MCF 10A (cell line): ENCODE measurements around the gene ANKRD27. TPM values are rescaled to one million over a fixed set of nuclear protein-coding genes. Genes with fewer than 3 reads are reported as not detected.

ENCODE experiments used
- BruUV-seq: library from RNA; stranded (reverse); fragments of 400-500 nt; replicated peaks from 2 replicates; lab custom pipeline; 2021; lab: Mats Ljungman, UMichigan
- CTCF ChIA-PET: fragments of 300-600 bp; sonication (Branson Sonifier 250); formaldehyde crosslinking; extraction: SDS; loops from one replicate; lab custom pipeline; 2021; ENCODE audit warnings: antibody characterized with exemption, inconsistent platforms; lab: Yijun Ruan, JAX
- POLR2A ChIA-PET: fragments of 300-600, 350-650 bp; sonication (Branson Sonifier 250); formaldehyde crosslinking; extraction: SDS; loops from one replicate; lab custom pipeline; 2020; ENCODE audit warnings: antibody characterized with exemption, inconsistent platforms; lab: Yijun Ruan, JAX
- DNase-seq: peaks from one replicate; pipeline ENCODE4 v3.0.0-alpha.2; 2018; ENCODE audit not compliant: unreplicated experiment
- H3K27ac Mint-ChIP-seq: one replicate; pipeline ENCODE4 v1.8.0; 2022; ENCODE audit warnings: mild to moderate bottlenecking, low read depth, mixed read lengths; ENCODE audit not compliant: unreplicated experiment
- H3K27me3 Mint-ChIP-seq: one replicate; pipeline ENCODE4 v1.8.0; 2022; ENCODE audit warnings: mixed read lengths; ENCODE audit not compliant: insufficient read depth, unreplicated experiment
- H3K36me3 Mint-ChIP-seq: one replicate; pipeline ENCODE4 v1.8.0; 2022; ENCODE audit warnings: mild to moderate bottlenecking, moderate library complexity, mixed read lengths; ENCODE audit not compliant: insufficient read depth, unreplicated experiment
- H3K4me1 Mint-ChIP-seq: one replicate; pipeline ENCODE4 v1.8.0; 2022; ENCODE audit warnings: mixed read lengths; ENCODE audit not compliant: insufficient read depth, unreplicated experiment
- H3K4me3 Mint-ChIP-seq: one replicate; pipeline ENCODE4 v1.8.0; 2022; ENCODE audit warnings: mild to moderate bottlenecking, moderate library complexity, mixed read lengths; ENCODE audit not compliant: unreplicated experiment
- H3K9me3 Mint-ChIP-seq: one replicate; pipeline ENCODE4 v1.8.0; 2022; ENCODE audit warnings: mixed read lengths; ENCODE audit not compliant: unreplicated experiment
- intact Hi-C: fragments of 100-400 bp; cut with micrococcal nuclease; formaldehyde crosslinking; loops from 2 replicates; pipeline ENCODE4 v1.14.1; 2022
- total RNA-seq: library from RNA; stranded (reverse); gene quantifications from 2 replicates; pipeline ENCODE4 v1.2.3, GENCODE V29; 2022
- TF ChIP-seq, protein P1 (sequence below): fragments of 200-600 bp; IDR thresholded peaks from one replicate; pipeline ENCODE4 v1.8.0; 2022; ENCODE audit warnings: antibody characterized with exemption, mild to moderate bottlenecking; ENCODE audit not compliant: unreplicated experiment

Gene ANKRD27
- total RNA-seq, 1 experiment from 2014 or later, result 30.1 TPM

DNA sequence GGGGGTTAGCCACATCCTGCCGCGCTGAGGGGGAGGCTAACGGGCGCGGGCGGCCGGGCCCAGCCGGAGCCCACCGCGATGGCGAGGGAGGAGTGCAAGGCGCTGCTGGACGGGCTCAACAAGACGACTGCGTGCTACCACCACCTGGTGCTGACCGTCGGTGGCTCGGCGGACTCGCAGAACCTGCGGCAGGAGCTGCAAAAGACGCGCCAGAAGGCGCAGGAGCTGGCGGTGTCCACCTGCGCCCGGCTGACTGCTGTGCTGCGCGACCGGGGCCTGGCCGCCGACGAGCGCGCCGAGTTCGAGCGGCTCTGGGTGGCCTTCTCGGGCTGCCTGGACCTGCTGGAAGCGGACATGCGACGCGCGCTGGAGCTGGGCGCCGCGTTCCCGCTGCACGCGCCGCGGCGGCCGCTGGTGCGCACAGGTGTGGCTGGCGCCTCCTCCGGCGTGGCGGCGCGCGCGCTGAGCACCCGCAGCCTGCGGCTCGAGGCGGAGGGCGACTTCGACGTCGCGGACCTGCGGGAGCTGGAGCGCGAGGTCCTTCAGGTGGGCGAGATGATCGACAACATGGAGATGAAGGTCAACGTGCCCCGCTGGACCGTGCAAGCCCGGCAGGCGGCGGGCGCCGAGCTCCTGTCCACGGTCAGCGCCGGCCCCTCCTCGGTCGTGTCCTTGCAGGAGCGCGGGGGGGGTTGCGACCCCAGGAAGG, 1.4 kb upstream of the ANKRD27 start:
- POLR2A ChIA-PET, result interaction anchor here (3.3 kb wide), 1 partner anchor 15 kb away, joined by 24 read pairs; the partner anchor contains the start of gene NUDT19
- no TSS peak for BruUV-seq
- DNase-seq, result no peak
- TF ChIP-seq, protein P1, sequence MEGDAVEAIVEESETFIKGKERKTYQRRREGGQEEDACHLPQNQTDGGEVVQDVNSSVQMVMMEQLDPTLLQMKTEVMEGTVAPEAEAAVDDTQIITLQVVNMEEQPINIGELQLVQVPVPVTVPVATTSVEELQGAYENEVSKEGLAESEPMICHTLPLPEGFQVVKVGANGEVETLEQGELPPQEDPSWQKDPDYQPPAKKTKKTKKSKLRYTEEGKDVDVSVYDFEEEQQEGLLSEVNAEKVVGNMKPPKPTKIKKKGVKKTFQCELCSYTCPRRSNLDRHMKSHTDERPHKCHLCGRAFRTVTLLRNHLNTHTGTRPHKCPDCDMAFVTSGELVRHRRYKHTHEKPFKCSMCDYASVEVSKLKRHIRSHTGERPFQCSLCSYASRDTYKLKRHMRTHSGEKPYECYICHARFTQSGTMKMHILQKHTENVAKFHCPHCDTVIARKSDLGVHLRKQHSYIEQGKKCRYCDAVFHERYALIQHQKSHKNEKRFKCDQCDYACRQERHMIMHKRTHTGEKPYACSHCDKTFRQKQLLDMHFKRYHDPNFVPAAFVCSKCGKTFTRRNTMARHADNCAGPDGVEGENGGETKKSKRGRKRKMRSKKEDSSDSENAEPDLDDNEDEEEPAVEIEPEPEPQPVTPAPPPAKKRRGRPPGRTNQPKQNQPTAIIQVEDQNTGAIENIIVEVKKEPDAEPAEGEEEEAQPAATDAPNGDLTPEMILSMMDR, result no peak
- no peaks in the 10 kb centered on the region for H3K9me3 Mint-ChIP-seq
- H3K36me3 Mint-ChIP-seq, result no peaks in the 10 kb centered on the region
- CTCF ChIA-PET, result no interaction called here
- H3K27ac Mint-ChIP-seq, result no peak overlapping the region
- H3K4me1 Mint-ChIP-seq, result peaks cover 11% of the 10 kb centered on the region
- intact Hi-C loops, result no loop called here
- no peaks in the 10 kb centered on the region for H3K27me3 Mint-ChIP-seq
- H3K4me3 Mint-ChIP-seq, result peak overlapping the region; percentile 84

DNA sequence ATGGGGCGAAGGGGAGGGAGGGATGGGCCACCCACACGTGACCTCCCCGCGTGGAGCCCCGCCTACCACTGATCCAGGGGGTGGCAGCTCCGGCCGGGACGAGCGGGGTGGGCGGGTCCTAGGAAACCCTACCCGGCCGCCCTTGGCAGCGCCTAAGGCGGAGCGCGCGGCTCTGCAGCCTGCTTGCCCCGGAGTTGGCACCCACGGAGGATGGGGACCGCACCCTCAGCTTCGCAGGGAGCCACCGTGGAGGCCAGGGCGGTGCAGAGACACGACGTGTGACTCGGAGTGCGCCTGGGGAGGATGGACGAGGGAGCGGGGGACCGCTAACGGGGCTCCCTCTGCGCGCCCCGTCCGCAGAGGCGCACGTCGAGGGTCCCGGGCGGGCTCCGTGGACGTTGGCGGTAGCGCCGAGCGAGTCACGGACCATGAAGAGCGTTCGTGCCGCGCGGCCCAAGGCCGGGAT, 773 bp upstream of the ANKRD27 start, which contains the start of gene RGS9BP:
Gene RGS9BP, plus strand, starts transcription at position 129 of the 466 bp plus-strand sequence. CDS start 416 bp downstream, outside the sequence.
- Mint-ChIP-seq H3K9me3 (no peaks in the 10 kb centered on the region), H3K4me3 (peak within 1 kb of the TSS; percentile 84), H3K27ac (peak within 1 kb of the TSS; percentile 67), H3K36me3 (no peaks in the 10 kb centered on the region), H3K27me3 (no peaks in the 10 kb centered on the region), H3K4me1 (peaks cover 11% of the 10 kb centered on the region)
- no TSS peak for BruUV-seq
- DNase-seq, result peak; percentile 72
- ChIA-PET CTCF (interaction anchor here (0.5 kb wide), 1 partner anchor 82 kb away, joined by 4 read pairs; no protein-coding TSS in a partner anchor), POLR2A (interaction anchor here (0.6 to 3.3 kb wide), 3 partner anchors 9 to 343 kb away, joined by 3 to 24 read pairs (median 3); partner anchors contain the start of gene NUDT19)
- intact Hi-C loops, result loop anchor here (2.0 kb wide), 1 partner anchor 15 kb away; the partner anchor contains the start of gene NUDT19
- TF ChIP-seq, protein P1, result no peak

DNA sequence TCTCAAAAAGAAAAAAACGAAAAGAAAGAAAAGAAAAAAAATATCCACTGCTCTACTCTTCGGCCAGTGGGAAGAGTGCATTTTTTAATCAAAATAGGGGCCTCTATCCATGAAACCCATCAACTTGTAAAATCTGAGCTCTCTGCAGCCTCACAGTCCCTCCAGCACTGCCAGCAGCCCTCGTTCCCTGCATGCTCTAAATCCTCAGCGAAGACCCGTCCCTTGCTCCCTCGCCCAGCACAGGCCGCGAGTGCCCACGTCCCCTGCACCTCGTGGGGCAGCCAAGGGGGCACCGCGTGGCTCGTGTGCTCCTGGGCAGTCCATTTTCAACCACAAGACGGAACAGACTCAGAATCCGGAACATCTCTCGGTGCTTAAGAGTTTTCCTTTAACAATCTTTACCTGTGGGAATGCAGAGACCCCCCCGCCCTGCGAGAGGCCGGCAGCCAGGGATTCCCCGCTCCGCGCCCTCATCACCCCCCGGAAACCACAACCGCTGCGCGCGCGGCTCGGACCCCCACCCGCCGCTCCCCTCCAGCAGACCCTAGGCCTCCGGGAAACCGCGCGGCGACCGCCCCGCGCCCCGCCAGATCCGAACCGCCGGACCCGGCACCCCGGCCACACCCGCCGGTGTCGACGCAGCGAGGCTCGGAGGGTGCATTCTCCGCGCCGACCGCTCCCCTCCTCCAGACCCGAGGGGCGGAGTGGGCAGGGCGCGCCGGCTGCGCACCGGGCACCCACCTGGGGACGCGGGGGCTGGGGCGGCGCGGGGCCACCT, 638 bp downstream of the ANKRD27 start:
- TF ChIP-seq, protein P1, result no peak
- DNase-seq, result peak; percentile 11
- peak overlapping the region; percentile 84 for H3K4me3 Mint-ChIP-seq
- ChIA-PET POLR2A (interaction anchor here (0.6 to 3.3 kb wide), 7 partner anchors 8 to 704 kb away, joined by 3 to 24 read pairs (median 4); partner anchors contain the start of gene NUDT19), CTCF (interaction anchor here (0.5 to 1.0 kb wide), 6 partner anchors 13 to 334 kb away, joined by 3 to 4 read pairs (median 3); no protein-coding TSS in a partner anchor)
- H3K27me3 Mint-ChIP-seq, result no peaks in the 10 kb centered on the region
- H3K27ac Mint-ChIP-seq, result peak overlapping the region; percentile 67
- H3K4me1 Mint-ChIP-seq, result peaks cover 11% of the 10 kb centered on the region
- no peaks in the 10 kb centered on the region for H3K36me3 Mint-ChIP-seq
- H3K9me3 Mint-ChIP-seq, result no peaks in the 10 kb centered on the region
- intact Hi-C loops, result loop anchor here (2.0 kb wide), 1 partner anchor 16 kb away; the partner anchor contains the start of gene NUDT19
- BruUV-seq, result TSS peak; percentile 32
